ENCODE results near the gene ACP2.

The ACP2 gene

DNA sequence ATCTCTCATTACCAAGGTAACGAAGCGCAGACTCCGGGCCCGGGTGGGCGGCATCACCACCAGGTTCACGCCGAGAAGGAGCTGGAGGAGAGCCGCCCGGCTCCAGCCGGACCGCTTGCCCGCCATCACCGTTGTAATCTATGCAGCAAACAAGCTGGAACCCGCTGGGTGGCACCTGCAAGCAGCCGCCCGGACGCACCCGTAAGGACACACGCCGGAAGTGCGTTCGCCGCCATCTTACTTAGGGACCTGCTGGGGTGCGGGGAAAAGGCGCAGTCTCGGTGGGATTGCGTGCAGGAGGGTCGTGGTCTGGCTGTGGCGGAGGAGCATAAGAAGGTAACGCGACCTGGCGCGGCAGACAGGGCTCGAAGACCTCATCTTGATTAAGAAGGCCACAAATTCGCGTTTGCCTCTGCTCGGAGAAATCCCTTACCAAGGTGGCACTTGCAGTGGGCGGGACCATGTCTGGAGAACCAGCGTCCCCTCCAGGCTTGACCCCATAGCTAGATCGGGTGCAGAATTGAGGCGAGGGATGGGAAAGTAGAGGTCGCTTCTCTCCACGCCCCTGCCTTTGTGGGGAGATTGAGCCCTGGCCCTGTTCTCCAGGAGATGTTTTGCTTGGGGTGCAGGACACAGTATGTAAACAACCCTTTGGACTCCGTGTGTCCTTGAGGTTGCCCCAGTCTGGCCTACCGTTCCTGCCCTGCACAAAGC is at the start of gene ACP2:
ACP2 (minus strand) TSS at position 151 of the 714 bp plus-strand sequence; CDS start at position 126, 25 bp downstream.
- Histone ChIP-seq H3K27ac (ENCODE audit: low read depth, low read length) (peak within 1 kb of the TSS; percentile 85), H3K36me3 (ENCODE audit: control insufficient read depth, insufficient read depth, low read length) (peaks cover 25% of the 10 kb centered on the region), H3K4me3 (ENCODE audit: low read depth, low read length) (peak within 1 kb of the TSS; percentile 83), H3K27me3 (ENCODE audit: control insufficient read depth, insufficient read depth, low read length) (no peaks in the 10 kb centered on the region), H3K9me3 (ENCODE audit: control insufficient read depth, insufficient read depth, low read length) (no peaks in the 10 kb centered on the region), H3K9ac (ENCODE audit: low read depth, low read length) (peak within 1 kb of the TSS; percentile 87), H3K4me1 (ENCODE audit: control insufficient read depth, insufficient read depth, low read length) (0 out of 2 replicates have a peak, but pooled peaks cover 3% of the 10 kb centered on the region)

DNA sequence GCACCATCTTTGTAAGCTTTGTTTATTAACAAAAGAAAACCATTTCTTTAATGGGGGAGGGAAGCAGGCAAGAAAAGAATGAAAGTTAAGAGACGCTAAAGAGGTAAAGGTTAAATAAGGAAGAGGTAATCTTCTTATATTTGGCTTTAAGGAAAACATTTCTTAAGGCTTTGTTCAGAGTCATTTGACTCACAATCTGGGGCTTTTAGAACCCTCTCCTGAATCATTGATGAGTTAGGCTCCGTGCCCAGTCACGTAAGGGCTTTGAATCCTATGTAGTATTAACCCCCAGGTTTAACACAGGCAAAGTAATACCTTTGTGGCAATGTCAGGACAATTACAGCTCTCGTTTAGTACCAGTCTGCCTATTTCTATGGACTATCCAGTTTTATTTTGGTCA is 47.4 kb upstream of the ACP2 start:
- no peaks in the 10 kb centered on the region for H3K27me3 ChIP-seq (ENCODE audit: control insufficient read depth, insufficient read depth, low read length)
- H3K9me3 ChIP-seq (ENCODE audit: control insufficient read depth, insufficient read depth, low read length): no peaks in the 10 kb centered on the region
- H3K9ac ChIP-seq (ENCODE audit: low read depth, low read length): no peak overlapping the region
- no peak overlapping the region for H3K27ac ChIP-seq (ENCODE audit: low read depth, low read length)
- no peaks in the 10 kb centered on the region for H3K4me1 ChIP-seq (ENCODE audit: control insufficient read depth, insufficient read depth, low read length)
- H3K36me3 ChIP-seq (ENCODE audit: control insufficient read depth, insufficient read depth, low read length): peaks cover 72% of the 10 kb centered on the region
- no peak overlapping the region for H3K4me3 ChIP-seq (ENCODE audit: low read depth, low read length)

DNA sequence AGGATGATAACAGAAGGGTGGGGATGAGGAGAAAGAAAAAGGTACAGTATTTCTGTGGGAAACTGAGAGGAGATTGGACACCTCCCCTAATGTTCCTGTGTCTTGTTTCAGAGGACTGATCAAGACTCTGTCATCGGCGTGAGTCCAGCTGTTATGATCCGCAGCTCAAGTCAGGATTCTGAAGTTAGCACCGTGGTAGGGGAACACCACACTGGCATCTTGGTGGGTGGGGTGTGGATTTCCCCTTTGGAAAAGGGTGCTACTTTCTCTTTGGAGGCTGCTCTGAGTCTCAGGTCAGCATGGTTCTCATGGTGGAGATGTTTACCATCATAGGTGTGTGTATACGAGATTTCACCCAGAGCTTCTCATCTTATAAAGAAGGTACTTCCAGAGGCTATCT is 46.8 kb upstream of the ACP2 start:
- no peaks in the 10 kb centered on the region for H3K9me3 ChIP-seq (ENCODE audit: control insufficient read depth, insufficient read depth, low read length)
- H3K27ac ChIP-seq (ENCODE audit: low read depth, low read length): no peak overlapping the region
- no peak overlapping the region for H3K4me3 ChIP-seq (ENCODE audit: low read depth, low read length)
- H3K9ac ChIP-seq (ENCODE audit: low read depth, low read length): no peak overlapping the region
- H3K4me1 ChIP-seq (ENCODE audit: control insufficient read depth, insufficient read depth, low read length): no peaks in the 10 kb centered on the region
- peaks cover 78% of the 10 kb centered on the region for H3K36me3 ChIP-seq (ENCODE audit: control insufficient read depth, insufficient read depth, low read length)
- no peaks in the 10 kb centered on the region for H3K27me3 ChIP-seq (ENCODE audit: control insufficient read depth, insufficient read depth, low read length)

- H3K27me3 ChIP-seq (ENCODE audit: control insufficient read depth, insufficient read depth, low read length): no peaks in the 10 kb centered on the region
- H3K4me3 ChIP-seq (ENCODE audit: low read depth, low read length): no peak overlapping the region
- H3K9me3 ChIP-seq (ENCODE audit: control insufficient read depth, insufficient read depth, low read length): no peaks in the 10 kb centered on the region
- peaks cover 90% of the 10 kb centered on the region for H3K36me3 ChIP-seq (ENCODE audit: control insufficient read depth, insufficient read depth, low read length)
- no peak overlapping the region for H3K27ac ChIP-seq (ENCODE audit: low read depth, low read length)
- H3K4me1 ChIP-seq (ENCODE audit: control insufficient read depth, insufficient read depth, low read length): no peaks in the 10 kb centered on the region
- no peak overlapping the region for H3K9ac ChIP-seq (ENCODE audit: low read depth, low read length)
Observed at GRCh38 chr11:47289856-47290255, 41.2 kb upstream of the ACP2 start.

- no peak overlapping the region for H3K27ac ChIP-seq (ENCODE audit: low read depth, low read length)
- H3K4me3 ChIP-seq (ENCODE audit: low read depth, low read length): no peak overlapping the region
- no peaks in the 10 kb centered on the region for H3K27me3 ChIP-seq (ENCODE audit: control insufficient read depth, insufficient read depth, low read length)
- no peak overlapping the region for H3K9ac ChIP-seq (ENCODE audit: low read depth, low read length)
- peaks cover 92% of the 10 kb centered on the region for H3K36me3 ChIP-seq (ENCODE audit: control insufficient read depth, insufficient read depth, low read length)
- no peaks in the 10 kb centered on the region for H3K9me3 ChIP-seq (ENCODE audit: control insufficient read depth, insufficient read depth, low read length)
- no peaks in the 10 kb centered on the region for H3K4me1 ChIP-seq (ENCODE audit: control insufficient read depth, insufficient read depth, low read length)
Observed at GRCh38 chr11:47288066-47288465, 39.5 kb upstream of the ACP2 start.

DNA sequence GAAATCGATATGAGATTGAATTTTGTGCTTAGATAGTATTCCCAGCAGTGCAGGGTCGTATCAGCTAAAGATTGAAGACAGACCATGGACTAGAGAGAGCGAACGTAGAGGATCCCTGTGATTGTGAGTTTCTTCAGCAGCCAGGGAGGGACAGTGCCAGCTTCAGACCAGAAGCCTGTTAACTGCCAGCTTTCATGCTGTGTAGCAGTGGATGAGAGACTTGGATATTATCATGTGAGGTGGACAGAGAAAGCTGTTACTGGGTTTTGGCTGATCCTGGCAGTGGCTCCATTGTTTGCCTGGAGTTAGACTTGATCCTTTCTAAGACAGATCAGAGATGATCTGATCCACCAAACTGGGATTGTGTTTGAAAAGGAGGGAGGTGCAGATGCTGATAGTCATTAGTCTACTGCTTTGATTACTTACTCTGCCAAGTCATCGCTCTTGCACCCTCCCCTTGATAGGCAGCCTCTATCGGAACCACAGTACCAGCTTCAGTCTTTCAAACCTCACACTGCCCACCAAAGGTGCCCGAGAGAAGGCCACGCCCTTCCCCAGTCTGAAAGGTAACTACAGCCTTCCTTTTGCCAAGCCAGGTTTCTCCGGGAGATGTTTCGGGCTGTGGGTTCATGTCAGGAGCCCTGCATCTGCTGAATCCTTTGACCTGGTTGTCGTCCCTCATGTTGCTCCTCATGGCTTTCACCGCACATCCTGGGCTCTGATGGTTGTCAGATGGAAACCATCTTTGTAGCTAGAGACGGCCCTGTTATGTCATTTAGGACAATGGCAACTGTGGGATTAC is 37.6 kb upstream of the ACP2 start:
- Histone ChIP-seq H3K9me3 (ENCODE audit: control insufficient read depth, insufficient read depth, low read length) (no peaks in the 10 kb centered on the region), H3K27ac (ENCODE audit: low read depth, low read length) (no peak overlapping the region), H3K4me1 (ENCODE audit: control insufficient read depth, insufficient read depth, low read length) (no peaks in the 10 kb centered on the region), H3K36me3 (ENCODE audit: control insufficient read depth, insufficient read depth, low read length) (peaks cover 91% of the 10 kb centered on the region), H3K4me3 (ENCODE audit: low read depth, low read length) (no peak overlapping the region), H3K27me3 (ENCODE audit: control insufficient read depth, insufficient read depth, low read length) (no peaks in the 10 kb centered on the region), H3K9ac (ENCODE audit: low read depth, low read length) (no peak overlapping the region)

DNA sequence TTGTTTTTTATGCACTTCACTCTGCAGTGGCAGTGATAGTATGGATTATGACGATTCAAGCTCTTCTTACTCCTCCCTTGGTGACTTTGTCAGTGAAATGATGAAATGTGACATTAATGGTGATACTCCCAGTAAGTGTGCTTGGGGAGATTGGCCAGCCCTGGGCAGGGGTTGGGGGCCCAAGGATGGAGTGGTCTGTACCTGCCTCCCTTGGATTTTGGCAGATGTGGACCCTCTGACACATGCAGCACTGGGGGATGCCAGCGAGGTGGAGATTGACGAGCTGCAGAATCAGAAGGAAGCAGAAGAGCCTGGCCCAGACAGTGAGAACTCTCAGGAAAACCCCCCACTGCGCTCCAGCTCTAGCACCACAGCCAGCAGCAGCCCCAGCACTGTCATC is 35.5 kb upstream of the ACP2 start:
- Histone ChIP-seq H3K36me3 (ENCODE audit: control insufficient read depth, insufficient read depth, low read length) (peaks cover 90% of the 10 kb centered on the region), H3K4me3 (ENCODE audit: low read depth, low read length) (no peak overlapping the region), H3K27me3 (ENCODE audit: control insufficient read depth, insufficient read depth, low read length) (no peaks in the 10 kb centered on the region), H3K27ac (ENCODE audit: low read depth, low read length) (no peak overlapping the region), H3K9me3 (ENCODE audit: control insufficient read depth, insufficient read depth, low read length) (no peaks in the 10 kb centered on the region), H3K9ac (ENCODE audit: low read depth, low read length) (no peak overlapping the region), H3K4me1 (ENCODE audit: control insufficient read depth, insufficient read depth, low read length) (no peaks in the 10 kb centered on the region)

- H3K4me3 ChIP-seq (ENCODE audit: low read depth, low read length): no peak overlapping the region
- H3K27me3 ChIP-seq (ENCODE audit: control insufficient read depth, insufficient read depth, low read length): no peaks in the 10 kb centered on the region
- no peak overlapping the region for H3K27ac ChIP-seq (ENCODE audit: low read depth, low read length)
- H3K4me1 ChIP-seq (ENCODE audit: control insufficient read depth, insufficient read depth, low read length): no peaks in the 10 kb centered on the region
- H3K9me3 ChIP-seq (ENCODE audit: control insufficient read depth, insufficient read depth, low read length): no peaks in the 10 kb centered on the region
- H3K36me3 ChIP-seq (ENCODE audit: control insufficient read depth, insufficient read depth, low read length): peaks cover 91% of the 10 kb centered on the region
- H3K9ac ChIP-seq (ENCODE audit: low read depth, low read length): no peak overlapping the region
Observed at GRCh38 chr11:47282462-47282861, 33.8 kb upstream of the ACP2 start.

DNA sequence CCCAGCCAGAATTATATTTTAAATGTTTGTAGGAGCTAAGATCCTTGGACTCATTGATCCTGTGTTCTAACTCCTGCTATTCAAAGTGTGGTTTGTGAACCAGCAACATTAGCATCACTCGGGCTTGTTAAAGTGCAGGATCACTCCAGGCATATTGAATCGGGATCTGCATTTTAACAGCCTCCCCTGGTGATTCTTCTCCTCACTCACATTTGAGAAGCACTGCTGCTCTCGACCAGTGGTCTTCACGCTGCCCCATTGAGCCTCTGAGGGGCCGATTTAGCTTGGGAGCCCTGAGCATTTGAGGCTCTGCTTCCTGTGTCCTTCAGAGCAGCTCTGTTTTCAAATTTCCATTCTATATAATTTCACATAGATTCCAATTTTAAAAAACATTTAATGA is 32.2 kb upstream of the ACP2 start:
- H3K36me3 ChIP-seq (ENCODE audit: control insufficient read depth, insufficient read depth, low read length): peaks cover 93% of the 10 kb centered on the region
- no peaks in the 10 kb centered on the region for H3K27me3 ChIP-seq (ENCODE audit: control insufficient read depth, insufficient read depth, low read length)
- H3K4me1 ChIP-seq (ENCODE audit: control insufficient read depth, insufficient read depth, low read length): no peaks in the 10 kb centered on the region
- no peak overlapping the region for H3K4me3 ChIP-seq (ENCODE audit: low read depth, low read length)
- no peak overlapping the region for H3K9ac ChIP-seq (ENCODE audit: low read depth, low read length)
- H3K9me3 ChIP-seq (ENCODE audit: control insufficient read depth, insufficient read depth, low read length): no peaks in the 10 kb centered on the region
- peak overlapping the region; percentile 58 for H3K27ac ChIP-seq (ENCODE audit: low read depth, low read length)

- Histone ChIP-seq H3K9me3 (ENCODE audit: control insufficient read depth, insufficient read depth, low read length) (no peaks in the 10 kb centered on the region), H3K4me1 (ENCODE audit: control insufficient read depth, insufficient read depth, low read length) (no peaks in the 10 kb centered on the region), H3K36me3 (ENCODE audit: control insufficient read depth, insufficient read depth, low read length) (peaks cover 93% of the 10 kb centered on the region), H3K9ac (ENCODE audit: low read depth, low read length) (no peak overlapping the region), H3K4me3 (ENCODE audit: low read depth, low read length) (no peak overlapping the region), H3K27ac (ENCODE audit: low read depth, low read length) (no peak overlapping the region), H3K27me3 (ENCODE audit: control insufficient read depth, insufficient read depth, low read length) (no peaks in the 10 kb centered on the region)
Observed at GRCh38 chr11:47280099-47280498, 31.5 kb upstream of the ACP2 start.

- Histone ChIP-seq H3K36me3 (ENCODE audit: control insufficient read depth, insufficient read depth, low read length) (peaks cover 93% of the 10 kb centered on the region), H3K4me3 (ENCODE audit: low read depth, low read length) (no peak overlapping the region), H3K9me3 (ENCODE audit: control insufficient read depth, insufficient read depth, low read length) (no peaks in the 10 kb centered on the region), H3K9ac (ENCODE audit: low read depth, low read length) (no peak overlapping the region), H3K27me3 (ENCODE audit: control insufficient read depth, insufficient read depth, low read length) (no peaks in the 10 kb centered on the region), H3K4me1 (ENCODE audit: control insufficient read depth, insufficient read depth, low read length) (no peaks in the 10 kb centered on the region), H3K27ac (ENCODE audit: low read depth, low read length) (no peak overlapping the region)
Observed at GRCh38 chr11:47278769-47279168, 30.2 kb upstream of the ACP2 start.
